Naive thymus-derived CD4-positive, alpha-beta T cell (primary cell): Measurements from ENCODE around the gene NCK1. TPM values are rescaled to one million over a fixed set of nuclear protein-coding genes. Genes with fewer than 3 reads are reported as not detected.
A peak's percentile ranks its signal among the peaks of the same experiment; 100 is the strongest.
"Not testable (repeated sequence)": the region's sequence is repeated elsewhere in the genome, so short reads cannot be mapped to it uniquely, and the experiment has no call there.

Experiments
- ATAC-seq: fragments of 150-1000 bp; cut with Tn5 transposase; 2 replicates; pipeline ENCODE4 v1.10.0; 2021; ENCODE audit warnings: mild to moderate bottlenecking, moderate library complexity
- CTCF ChIA-PET: fragments of 350-600 bp; sonication (Branson Sonifier 250); formaldehyde crosslinking; loops from one replicate; lab custom pipeline; 2021; ENCODE audit warnings: antibody characterized with exemption; lab: Charles Lee
- POLR2A ChIA-PET: fragments of 350-600 bp; sonication (Branson Sonifier 250); formaldehyde crosslinking; loops from one replicate; lab custom pipeline; 2021; ENCODE audit warnings: antibody characterized with exemption, inconsistent platforms; lab: Charles Lee
- DNase-seq, 9 donors: peaks; one replicate each; pipeline versions ENCODE4 v3.0.0 to v3.0.0-alpha.2; 2020 to 2022; ENCODE audit warnings: mixed read lengths in 1 of 9
- H3K27ac ChIP-seq: one replicate; pipeline ENCODE4 v1.7.0; 2013; ENCODE audit warnings: mild to moderate bottlenecking, low read depth, low read length, moderate library complexity
- H3K27me3 ChIP-seq, 2 donors: one replicate each; pipeline ENCODE4 v1.7.0; 2013; ENCODE audit warnings: low read length in 2 of 2, mild to moderate bottlenecking in 2 of 2, moderate library complexity in 2 of 2; ENCODE audit not compliant: control insufficient read depth in 2 of 2, insufficient read depth in 2 of 2
- H3K36me3 ChIP-seq, 3 experiments: 1 replicate in 2 of 3; 2 replicates in 1 of 3; pipeline ENCODE4 v1.7.0; 2013; ENCODE audit warnings: low read length in 3 of 3, mild to moderate bottlenecking in 3 of 3, moderate library complexity in 1 of 3; ENCODE audit not compliant: insufficient read depth in 3 of 3, control insufficient read depth in 2 of 3
- H3K4me1 ChIP-seq, 2 donors: one replicate each; pipeline ENCODE4 v1.7.0; 2013; ENCODE audit warnings: low read length in 2 of 2, mild to moderate bottlenecking in 2 of 2, moderate library complexity in 1 of 2; ENCODE audit not compliant: control insufficient read depth in 2 of 2, insufficient read depth in 2 of 2
- H3K4me3 ChIP-seq: 2 replicates; pipeline ENCODE4 v1.7.0; 2013; ENCODE audit warnings: mild to moderate bottlenecking, low read length
- H3K9me3 ChIP-seq, 3 experiments: 1 replicate in 2 of 3; 2 replicates in 1 of 3; pipeline ENCODE4 v1.7.0; 2013; ENCODE audit warnings: low read length in 3 of 3; ENCODE audit not compliant: control insufficient read depth in 2 of 3
- H3K27ac Mint-ChIP-seq, 9 donors: one replicate each; pipeline ENCODE4 v1.8.0; 2020 to 2022; ENCODE audit warnings: mixed read lengths in 9 of 9, mild to moderate bottlenecking in 8 of 9, moderate library complexity in 5 of 9, inconsistent platforms in 2 of 9
- H3K27me3 Mint-ChIP-seq, 5 donors: one replicate each; pipeline ENCODE4 v1.8.0; 2021 to 2022; ENCODE audit warnings: mixed read lengths in 5 of 5, mild to moderate bottlenecking in 1 of 5
- H3K36me3 Mint-ChIP-seq, 5 donors: one replicate each; pipeline ENCODE4 v1.8.0; 2020 to 2022; ENCODE audit warnings: mixed read lengths in 5 of 5, mild to moderate bottlenecking in 3 of 5, inconsistent platforms in 1 of 5
- H3K4me1 Mint-ChIP-seq, 7 donors: one replicate each; pipeline ENCODE4 v1.8.0; 2020 to 2022; ENCODE audit warnings: mixed read lengths in 7 of 7, mild to moderate bottlenecking in 3 of 7, inconsistent platforms in 1 of 7
- H3K4me3 Mint-ChIP-seq, 10 donors: one replicate each; pipeline ENCODE4 v1.8.0; 2020 to 2022; ENCODE audit warnings: mild to moderate bottlenecking in 10 of 10, mixed read lengths in 10 of 10, moderate library complexity in 6 of 10, inconsistent platforms in 2 of 10
- H3K9me3 Mint-ChIP-seq, 11 donors: one replicate each; pipeline ENCODE4 v1.8.0; 2020 to 2022; ENCODE audit warnings: mixed read lengths in 11 of 11, mild to moderate bottlenecking in 4 of 11, inconsistent platforms in 1 of 11, moderate library complexity in 1 of 11
- intact Hi-C, 2 donors: fragments of 100-400 bp; cut with micrococcal nuclease; formaldehyde crosslinking; loops; one replicate each; pipeline ENCODE4 v1.15.1; 2023
- polyA plus RNA-seq, 2 donors: library from polyadenylated mRNA; unstranded; fragments of 300-500 nt; fragmentation: Illumina TruSeq; gene quantifications; one replicate each; pipeline ENCODE4 v1.2.3, GENCODE V29; 2021
- total RNA-seq, 6 experiments: library from RNA in 5 of 6; stranded (reverse) in 5 of 6; gene quantifications; 1 replicate in 5 of 6; 2 replicates in 1 of 6; pipeline ENCODE4 v1.2.3 and lab custom pipeline; 2021 to 2026

NCK1 gene
- total and polyA plus RNA-seq, 7 experiments from 2014 or later, result 39.1 to 59.6 (median 47.3) TPM

GRCh38 chr3:136899622-136900158, 37.7 kb downstream of the NCK1 start:
- CTCF ChIA-PET, result no interaction called here
- Mint-ChIP-seq H3K9me3 (peaks cover 0 to 53% (median 26%) of the 10 kb centered on the region in 11 donors), H3K27me3 (no peaks in the 10 kb centered on the region), H3K36me3 (peaks cover 16 to 55% (median 52%) of the 10 kb centered on the region in 5 donors), H3K4me3 (peak overlapping the region in 9 of 10 donors; percentile 13 to 68 (median 59)), H3K27ac (peak overlapping the region in 8 of 9 donors; percentile 38 to 86 (median 58)), H3K4me1 (peaks cover 35 to 71% (median 63%) of the 10 kb centered on the region in 7 donors)
- Histone ChIP-seq H3K27ac (no peak overlapping the region), H3K4me3 (no peak overlapping the region), H3K36me3 (peaks cover 0 to 9% (median 0%) of the 10 kb centered on the region in 3 experiments), H3K4me1 (peaks cover 6 to 16% of the 10 kb centered on the region in 2 donors), H3K27me3 (no peaks in the 10 kb centered on the region), H3K9me3 (peaks cover 3 to 11% (median 3%) of the 10 kb centered on the region in 3 experiments)
- no peak for DNase-seq
- intact Hi-C loops, result loop anchor here in 1 of 2 donors (5.0 kb wide), 1 partner anchor 37 kb away; the partner anchor contains the start of gene NCK1
- POLR2A ChIA-PET, result no interaction called here
- ATAC-seq, result peak; percentile 78

GRCh38 chr3:136900694-136901093, 38.7 kb downstream of the NCK1 start:
- H3K4me3 ChIP-seq, H3K27ac ChIP-seq, H3K36me3 ChIP-seq, H3K27me3 Mint-ChIP-seq, ATAC-seq, CTCF ChIA-PET, intact Hi-C loops, DNase-seq, POLR2A ChIA-PET, H3K27me3 ChIP-seq: not testable (repeated sequence)
- peaks cover 16 to 61% (median 53%) of the 10 kb centered on the region in 5 donors for H3K36me3 Mint-ChIP-seq
- peaks cover 35 to 75% (median 62%) of the 10 kb centered on the region in 7 donors for H3K4me1 Mint-ChIP-seq
- peaks cover 6 to 16% of the 10 kb centered on the region in 2 donors for H3K4me1 ChIP-seq
- H3K27ac Mint-ChIP-seq, result peak overlapping the region in 5 of 9 donors; percentile 42 to 89 (median 51)
- H3K9me3 ChIP-seq, result peaks cover 3 to 11% (median 3%) of the 10 kb centered on the region in 3 experiments
- H3K9me3 Mint-ChIP-seq, result peaks cover 0 to 64% (median 31%) of the 10 kb centered on the region in 11 donors
- peak overlapping the region in 7 of 10 donors; percentile 7 to 67 (median 33) for H3K4me3 Mint-ChIP-seq

- Histone ChIP-seq H3K27ac (no peak overlapping the region), H3K36me3 (peaks cover 0 to 9% (median 0%) of the 10 kb centered on the region in 3 experiments), H3K27me3 (no peaks in the 10 kb centered on the region), H3K4me1 (peaks cover 12 to 22% of the 10 kb centered on the region in 2 donors), H3K9me3 (peaks cover 3 to 11% (median 3%) of the 10 kb centered on the region in 3 experiments), H3K4me3 (no peak overlapping the region)
- ChIA-PET CTCF (no interaction called here), POLR2A (no interaction called here)
- no peaks in the 10 kb centered on the region for H3K27me3 Mint-ChIP-seq
- H3K36me3 Mint-ChIP-seq, result peaks cover 16 to 60% (median 56%) of the 10 kb centered on the region in 5 donors
- intact Hi-C loops, result no loop called here
- ATAC-seq (no peak), DNase-seq (no peak)
- peak overlapping the region in 5 of 9 donors; percentile 5 to 81 (median 42) for H3K27ac Mint-ChIP-seq
- peak overlapping the region in 5 of 10 donors; percentile 12 to 67 (median 33) for H3K4me3 Mint-ChIP-seq
- H3K4me1 Mint-ChIP-seq, result peaks cover 39 to 76% (median 62%) of the 10 kb centered on the region in 7 donors
- peaks cover 0 to 67% (median 34%) of the 10 kb centered on the region in 11 donors for H3K9me3 Mint-ChIP-seq
These were observed 39.4 kb downstream of the NCK1 start for GRCh38 chr3:136901391-136901790.

GRCh38 chr3:136902530-136902929, 40.5 kb downstream of the NCK1 start:
- H3K27ac Mint-ChIP-seq, result peak overlapping the region in 1 of 9 donors; percentile 46
- H3K4me3 Mint-ChIP-seq, result peak overlapping the region in 2 of 10 donors; percentile 22 to 33
- H3K36me3 ChIP-seq, H3K4me3 ChIP-seq, H3K27ac ChIP-seq, POLR2A ChIA-PET, intact Hi-C loops, DNase-seq, H3K27me3 ChIP-seq, ATAC-seq, CTCF ChIA-PET, H3K27me3 Mint-ChIP-seq: not testable (repeated sequence)
- peaks cover 49 to 79% (median 70%) of the 10 kb centered on the region in 7 donors for H3K4me1 Mint-ChIP-seq
- H3K9me3 ChIP-seq, result peaks cover 3 to 11% (median 3%) of the 10 kb centered on the region in 3 experiments
- H3K36me3 Mint-ChIP-seq, result peaks cover 16 to 66% (median 57%) of the 10 kb centered on the region in 5 donors
- H3K4me1 ChIP-seq, result peaks cover 18 to 33% of the 10 kb centered on the region in 2 donors
- peaks cover 0 to 69% (median 35%) of the 10 kb centered on the region in 11 donors for H3K9me3 Mint-ChIP-seq

GRCh38 chr3:136903899-136904298, 41.9 kb downstream of the NCK1 start:
- Histone ChIP-seq H3K36me3 (peaks cover 0 to 9% (median 0%) of the 10 kb centered on the region in 3 experiments), H3K4me1 (peaks cover 20 to 39% of the 10 kb centered on the region in 2 donors), H3K9me3 (peaks cover 3 to 11% (median 3%) of the 10 kb centered on the region in 3 experiments), H3K4me3 (no peak overlapping the region), H3K27me3 (no peaks in the 10 kb centered on the region), H3K27ac (no peak overlapping the region)
- ATAC-seq, result no peak
- Mint-ChIP-seq H3K9me3 (peaks cover 0 to 72% (median 36%) of the 10 kb centered on the region in 11 donors), H3K27me3 (no peaks in the 10 kb centered on the region), H3K4me3 (peak overlapping the region in 2 of 10 donors; percentile 15 to 51), H3K36me3 (peaks cover 16 to 64% (median 56%) of the 10 kb centered on the region in 5 donors), H3K4me1 (peaks cover 54 to 80% (median 74%) of the 10 kb centered on the region in 7 donors), H3K27ac (no peak overlapping the region)
- ChIA-PET POLR2A (no interaction called here), CTCF (no interaction called here)
- no peak for DNase-seq
- intact Hi-C loops, result no loop called here

- H3K4me1 ChIP-seq, result peaks cover 23 to 42% of the 10 kb centered on the region in 2 donors
- H3K4me1 Mint-ChIP-seq, result peaks cover 55 to 80% (median 74%) of the 10 kb centered on the region in 7 donors
- H3K36me3 Mint-ChIP-seq, result peaks cover 12 to 59% (median 53%) of the 10 kb centered on the region in 5 donors
- H3K9me3 ChIP-seq, result peaks cover 3 to 11% (median 3%) of the 10 kb centered on the region in 3 experiments
- H3K27ac Mint-ChIP-seq, result no peak overlapping the region
- peaks cover 0 to 68% (median 36%) of the 10 kb centered on the region in 11 donors for H3K9me3 Mint-ChIP-seq
- CTCF ChIA-PET, result no interaction called here
- POLR2A ChIA-PET, result interaction anchor here (0.7 kb wide), 1 partner anchor 28 kb away, joined by 3 read pairs; no protein-coding TSS in a partner anchor
- ATAC-seq, result no peak
- no peak overlapping the region for H3K4me3 ChIP-seq
- no peak overlapping the region for H3K27ac ChIP-seq
- H3K27me3 Mint-ChIP-seq, result no peaks in the 10 kb centered on the region
- intact Hi-C loops, result no loop called here
- no peaks in the 10 kb centered on the region for H3K27me3 ChIP-seq
- DNase-seq, result no peak
- peak overlapping the region in 1 of 10 donors; percentile 6 for H3K4me3 Mint-ChIP-seq
- H3K36me3 ChIP-seq, result peaks cover 0 to 9% (median 0%) of the 10 kb centered on the region in 3 experiments
These were observed 42.7 kb downstream of the NCK1 start for GRCh38 chr3:136904746-136905145.
